Measurements from ENCODE around the gene ZNF684. TPM values are rescaled to one million over a fixed set of nuclear protein-coding genes. Genes with fewer than 3 reads are reported as not detected.

The ZNF684 gene
- total and polyA plus RNA-seq, 2 of the 8 experiments (the other 6 are each of a cell fraction or from before 2014, with no cell fraction given), result 2.4 to 9.3 TPM

DNA sequence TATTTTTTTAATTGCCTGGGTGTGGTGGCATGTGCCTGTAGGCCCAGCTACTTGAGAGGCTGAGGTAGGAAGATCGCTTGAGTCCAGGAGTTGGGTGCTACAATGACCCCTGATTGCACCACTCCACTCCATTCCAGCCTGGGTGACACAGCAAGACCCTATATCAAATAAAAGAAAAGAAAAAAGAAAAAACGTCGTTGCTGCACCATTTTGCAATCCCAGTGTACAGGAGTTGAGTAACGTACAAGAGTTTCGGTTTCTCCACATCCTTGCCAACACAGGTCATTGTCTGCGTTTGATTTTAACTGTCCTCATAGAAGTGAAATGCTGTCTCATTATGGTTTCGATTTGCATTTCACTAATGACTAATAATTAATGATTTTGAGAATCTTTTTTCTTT, 7.9 kb downstream of the ZNF684 start (continued):
- no peak for TF ChIP-seq SUZ12 (IDR thresholded peaks at IDR 0.05; ENCODE audit: low read length)
- TF ChIP-seq KDM1A (IDR thresholded peaks at IDR 0.05; ENCODE audit: borderline replicate concordance, low read length), result no peak
- TF ChIP-seq, protein P1, sequence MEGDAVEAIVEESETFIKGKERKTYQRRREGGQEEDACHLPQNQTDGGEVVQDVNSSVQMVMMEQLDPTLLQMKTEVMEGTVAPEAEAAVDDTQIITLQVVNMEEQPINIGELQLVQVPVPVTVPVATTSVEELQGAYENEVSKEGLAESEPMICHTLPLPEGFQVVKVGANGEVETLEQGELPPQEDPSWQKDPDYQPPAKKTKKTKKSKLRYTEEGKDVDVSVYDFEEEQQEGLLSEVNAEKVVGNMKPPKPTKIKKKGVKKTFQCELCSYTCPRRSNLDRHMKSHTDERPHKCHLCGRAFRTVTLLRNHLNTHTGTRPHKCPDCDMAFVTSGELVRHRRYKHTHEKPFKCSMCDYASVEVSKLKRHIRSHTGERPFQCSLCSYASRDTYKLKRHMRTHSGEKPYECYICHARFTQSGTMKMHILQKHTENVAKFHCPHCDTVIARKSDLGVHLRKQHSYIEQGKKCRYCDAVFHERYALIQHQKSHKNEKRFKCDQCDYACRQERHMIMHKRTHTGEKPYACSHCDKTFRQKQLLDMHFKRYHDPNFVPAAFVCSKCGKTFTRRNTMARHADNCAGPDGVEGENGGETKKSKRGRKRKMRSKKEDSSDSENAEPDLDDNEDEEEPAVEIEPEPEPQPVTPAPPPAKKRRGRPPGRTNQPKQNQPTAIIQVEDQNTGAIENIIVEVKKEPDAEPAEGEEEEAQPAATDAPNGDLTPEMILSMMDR (IDR thresholded peaks at IDR 0.05; ENCODE audit: control extremely low read depth in 1 of 3, insufficient read depth in 1 of 3, low read depth in 1 of 3, low read length in 3 of 3), result no peak
- TF ChIP-seq RXRA (IDR thresholded peaks at IDR 0.05; ENCODE audit: insufficient read depth, low read depth, low read length), result no peak
- TF ChIP-seq EGR1 (IDR thresholded peaks at IDR 0.05; ENCODE audit: borderline replicate concordance, low read depth, low read length), result no peak
- no peak for TF ChIP-seq POLR2A (IDR thresholded peaks at IDR 0.05; ENCODE audit: control extremely low read depth in 1 of 2, low read depth in 2 of 2, low read length in 2 of 2)
- no peak for TF ChIP-seq YY1 (IDR thresholded peaks at IDR 0.05; ENCODE audit: low read depth, low read length)
- TF ChIP-seq FOSL1 (IDR thresholded peaks at IDR 0.05; ENCODE audit: insufficient read depth, low read depth, low read length), result no peak

Data from H1 (cell line).